ENCODE results near the gene PIP4K2B. TPM values are rescaled to one million over a fixed set of nuclear protein-coding genes. Genes with fewer than 3 reads are reported as not detected.

PIP4K2B gene
- total RNA-seq, 1 donor = 55.5 TPM

Small RNA genes lying within 50 kb of the gene (small RNA-seq; reads per million reads assigned to genes)
- gene MIR4726 (not detected), gene MIR4727 (not detected), gene RNA5SP440 (not detected), gene RNU6-866P (not detected)

Other genes starting within 250 kb of the PIP4K2B start
- gene SRCIN1, start 193.6 kb downstream of the PIP4K2B start, total RNA-seq = under 0.01 TPM
- 0.27 TPM for gene EPOP, start 124.6 kb downstream of the PIP4K2B start, total RNA-seq
- gene MLLT6, start 94.3 kb downstream of the PIP4K2B start, total RNA-seq = 71.6 TPM
- gene CISD3, start 69.2 kb downstream of the PIP4K2B start, total RNA-seq = 2.4 TPM
- not detected for gene PCGF2, start 51.2 kb downstream of the PIP4K2B start, total RNA-seq
- 298 TPM for gene PSMB3, start 46.8 kb downstream of the PIP4K2B start, total RNA-seq
- gene CWC25, start 25.8 kb upstream of the PIP4K2B start, total RNA-seq = 17.0 TPM
- 1,418 TPM for gene RPL23, start 54.2 kb upstream of the PIP4K2B start, total RNA-seq
- gene LASP1, start 70.5 kb upstream of the PIP4K2B start, total RNA-seq = 81.9 TPM
- not detected for gene FBXO47, start 167.8 kb upstream of the PIP4K2B start, total RNA-seq